Kidney capillary endothelial cell (primary cell): ENCODE data around the gene PRUNE2.
"Not testable (repeated sequence)": the region's sequence is repeated elsewhere in the genome, so short reads cannot be mapped to it uniquely, and the experiment has no call there.

Experiments
- DNase-seq: peaks from one replicate; pipeline ENCODE4 v3.0.0-alpha.2; 2018; ENCODE audit warnings: low spot score

Gene PRUNE2

GRCh38 chr9:76594764-76595424 is 311.0 kb downstream of the PRUNE2 start:
- DNase-seq = no peak

- DNase-seq = not testable (repeated sequence)
Measured at GRCh38 chr9:76593961-76594735, 311.8 kb downstream of the PRUNE2 start.

- no peak for DNase-seq
Measured at GRCh38 chr9:76592974-76593347, 313.0 kb downstream of the PRUNE2 start.

- no peak for DNase-seq
Measured at GRCh38 chr9:76592091-76592973, 313.6 kb downstream of the PRUNE2 start.

- DNase-seq = no peak
Measured at GRCh38 chr9:76591256-76591950, 314.5 kb downstream of the PRUNE2 start.

GRCh38 chr9:76588316-76588715 is 317.6 kb downstream of the PRUNE2 start:
- DNase-seq = no peak

GRCh38 chr9:76586390-76587314 is 319.3 kb downstream of the PRUNE2 start:
- no peak for DNase-seq

GRCh38 chr9:76585487-76586389 is 320.2 kb downstream of the PRUNE2 start:
- DNase-seq = no peak

- DNase-seq = no peak
Measured at GRCh38 chr9:76583256-76583655, 322.7 kb downstream of the PRUNE2 start.

GRCh38 chr9:76581731-76582130 is 324.2 kb downstream of the PRUNE2 start:
- no peak for DNase-seq

- DNase-seq = no peak
Measured at GRCh38 chr9:76580820-76581219, 325.1 kb downstream of the PRUNE2 start.

GRCh38 chr9:76580188-76580587 is 325.7 kb downstream of the PRUNE2 start:
- no peak for DNase-seq

- no peak for DNase-seq
Measured at GRCh38 chr9:76576344-76576743, 329.6 kb downstream of the PRUNE2 start.

- DNase-seq = no peak
Measured at GRCh38 chr9:76575761-76576160, 330.2 kb downstream of the PRUNE2 start.

GRCh38 chr9:76573905-76574760 is 331.8 kb downstream of the PRUNE2 start:
- DNase-seq = no peak

GRCh38 chr9:76573408-76573807 is 332.5 kb downstream of the PRUNE2 start:
- no peak for DNase-seq

- no peak for DNase-seq
Measured at GRCh38 chr9:76572151-76572550, 333.8 kb downstream of the PRUNE2 start.

- DNase-seq = no peak
Measured at GRCh38 chr9:76571743-76572146, 334.2 kb downstream of the PRUNE2 start.

GRCh38 chr9:76571288-76571687 is 334.6 kb downstream of the PRUNE2 start:
- no peak for DNase-seq
